Activated CD4-positive, alpha-beta T cell treated with anti-CD3 and anti-CD28 coated beads for 48 hours (primary cell): ENCODE data around the gene KIF27.

ENCODE experiments used
- DNase-seq: peaks from one replicate; pipeline ENCODE4 v3.0.0-alpha.2; 2020

KIF27 gene

GRCh38 chr9:83800236-83801033 lies 120.8 kb downstream of the KIF27 start:
- DNase-seq = no peak

- no peak for DNase-seq
Observed at GRCh38 chr9:83794051-83794450, 127.2 kb downstream of the KIF27 start.

- DNase-seq = no peak
Observed at GRCh38 chr9:83792746-83793145, 128.5 kb downstream of the KIF27 start.
